OCI-LY3 (cell line): ENCODE results near the gene CDX1.

Experiments used
- EZH2phosphoT487 ChIP-seq: fragments of 200-600 bp; shearing (Covaris generic); IDR thresholded peaks from 2 replicates; pipeline ENCODE4 v1.6.1; 2018; ENCODE audit warnings: antibody characterized with exemption, mixed run types, low read depth
- TF ChIP-seq, protein P1 (sequence below): fragments of 200-600, 300-600 bp; sonication (generic); IDR thresholded peaks from 2 replicates; pipeline ENCODE4 v1.5.1; 2014; ENCODE audit warnings: antibody characterized with exemption, low read length, low read depth

DNA sequence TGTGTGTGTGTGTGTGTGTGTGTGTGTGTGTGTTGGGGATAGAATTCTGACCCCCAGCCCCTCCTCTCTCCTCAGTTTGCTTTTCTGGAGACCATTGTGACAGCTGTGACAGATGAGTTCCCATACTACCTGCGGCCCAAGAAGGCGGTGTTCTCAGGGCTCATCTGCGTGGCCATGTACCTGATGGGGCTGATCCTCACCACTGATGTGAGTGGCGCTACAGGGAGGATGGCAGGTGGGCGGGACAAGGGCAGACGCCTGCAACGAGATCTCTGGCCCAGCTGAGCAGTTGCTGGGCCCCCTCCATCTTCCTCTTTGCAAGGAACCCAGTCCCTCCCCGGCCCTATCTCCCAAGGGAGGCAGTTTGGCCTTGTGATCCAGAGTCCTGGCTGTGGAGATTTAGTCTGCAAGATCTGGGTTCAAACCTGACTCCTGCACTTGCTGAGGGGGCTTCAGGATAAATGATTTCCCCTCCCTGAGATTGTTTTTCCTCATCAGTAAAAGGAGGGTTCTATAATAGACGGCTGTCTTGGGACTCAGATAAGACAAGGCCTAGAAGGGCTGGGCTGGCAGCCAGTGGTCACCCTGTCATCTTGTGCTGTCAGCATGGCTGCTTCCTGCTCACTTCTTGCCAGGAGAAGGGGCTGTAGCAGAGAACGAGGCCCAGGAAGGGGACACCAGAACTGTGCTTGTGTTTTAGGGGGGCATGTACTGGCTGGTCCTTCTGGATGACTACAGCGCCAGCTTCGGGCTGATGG, 37.4 kb downstream of the CDX1 start:
- TF ChIP-seq, protein P1, sequence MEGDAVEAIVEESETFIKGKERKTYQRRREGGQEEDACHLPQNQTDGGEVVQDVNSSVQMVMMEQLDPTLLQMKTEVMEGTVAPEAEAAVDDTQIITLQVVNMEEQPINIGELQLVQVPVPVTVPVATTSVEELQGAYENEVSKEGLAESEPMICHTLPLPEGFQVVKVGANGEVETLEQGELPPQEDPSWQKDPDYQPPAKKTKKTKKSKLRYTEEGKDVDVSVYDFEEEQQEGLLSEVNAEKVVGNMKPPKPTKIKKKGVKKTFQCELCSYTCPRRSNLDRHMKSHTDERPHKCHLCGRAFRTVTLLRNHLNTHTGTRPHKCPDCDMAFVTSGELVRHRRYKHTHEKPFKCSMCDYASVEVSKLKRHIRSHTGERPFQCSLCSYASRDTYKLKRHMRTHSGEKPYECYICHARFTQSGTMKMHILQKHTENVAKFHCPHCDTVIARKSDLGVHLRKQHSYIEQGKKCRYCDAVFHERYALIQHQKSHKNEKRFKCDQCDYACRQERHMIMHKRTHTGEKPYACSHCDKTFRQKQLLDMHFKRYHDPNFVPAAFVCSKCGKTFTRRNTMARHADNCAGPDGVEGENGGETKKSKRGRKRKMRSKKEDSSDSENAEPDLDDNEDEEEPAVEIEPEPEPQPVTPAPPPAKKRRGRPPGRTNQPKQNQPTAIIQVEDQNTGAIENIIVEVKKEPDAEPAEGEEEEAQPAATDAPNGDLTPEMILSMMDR: no peak
- TF ChIP-seq EZH2phosphoT487: no peak
